HG03575 (cell line): Measurements from ENCODE around the gene ARIH2.
A peak's percentile ranks its signal among the peaks of the same experiment; 100 is the strongest.
"Not testable (repeated sequence)": the region's sequence is repeated elsewhere in the genome, so short reads cannot be mapped to it uniquely, and the experiment has no call there.

Experiments
- ATAC-seq: cut with Tn5 transposase; IDR thresholded peaks from one replicate; pipeline ENCODE4 v1.9.1; 2021; ENCODE audit not compliant: unreplicated experiment, insufficient number of reproducible peaks, low FRiP score; ENCODE audit errors: extremely low read depth

Gene ARIH2

GRCh38 chr3:48918388-48919214 lies at the start of gene ARIH2:
Gene ARIH2 (plus strand): TSS chr3:48918842. CDS start chr3:48927559, 8,717 bp downstream.
- ATAC-seq, result peak; percentile 37

- ATAC-seq, result no peak
Observed at GRCh38 chr3:48877671-48878070, 41.0 kb upstream of the ARIH2 start.

DNA sequence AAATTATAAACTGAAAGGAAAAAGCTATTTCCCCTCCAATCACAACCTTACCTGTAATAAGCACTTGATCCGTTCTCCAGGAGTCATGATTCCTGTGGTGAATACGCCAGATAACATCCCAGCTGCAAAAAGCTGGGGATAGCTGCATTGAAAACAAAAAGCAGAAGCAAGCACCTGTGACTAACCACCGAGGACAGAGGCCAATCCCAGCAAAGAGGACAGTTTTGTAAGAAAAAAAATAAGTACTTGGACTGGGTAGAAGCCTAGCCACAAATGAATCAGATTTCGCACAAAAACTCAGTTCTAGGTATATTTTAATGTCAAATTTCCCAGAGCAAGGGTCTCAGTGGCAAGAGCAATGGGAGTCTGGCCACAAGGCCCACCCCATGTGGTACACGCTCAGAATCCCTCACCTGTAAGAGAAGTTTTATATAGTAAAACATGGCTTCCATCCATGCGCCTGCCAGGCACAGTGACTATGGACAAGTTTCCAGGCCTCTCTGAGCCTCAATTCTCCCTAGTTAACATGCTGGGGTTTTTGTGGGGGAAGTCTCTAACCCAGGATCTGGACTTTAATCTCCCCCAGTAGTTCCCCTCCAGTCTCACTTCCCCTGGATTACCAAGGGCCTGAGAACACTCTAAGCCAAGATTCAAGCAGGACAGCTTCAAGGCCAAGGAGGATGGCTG lies 39.2 kb upstream of the ARIH2 start:
- ATAC-seq, result no peak

GRCh38 chr3:48879994-48880377 lies 38.7 kb upstream of the ARIH2 start:
- no peak for ATAC-seq

GRCh38 chr3:48881006-48881405 lies 37.6 kb upstream of the ARIH2 start:
- ATAC-seq, result no peak

- ATAC-seq, result no peak
Observed at GRCh38 chr3:48881652-48882114, 37.0 kb upstream of the ARIH2 start.

DNA sequence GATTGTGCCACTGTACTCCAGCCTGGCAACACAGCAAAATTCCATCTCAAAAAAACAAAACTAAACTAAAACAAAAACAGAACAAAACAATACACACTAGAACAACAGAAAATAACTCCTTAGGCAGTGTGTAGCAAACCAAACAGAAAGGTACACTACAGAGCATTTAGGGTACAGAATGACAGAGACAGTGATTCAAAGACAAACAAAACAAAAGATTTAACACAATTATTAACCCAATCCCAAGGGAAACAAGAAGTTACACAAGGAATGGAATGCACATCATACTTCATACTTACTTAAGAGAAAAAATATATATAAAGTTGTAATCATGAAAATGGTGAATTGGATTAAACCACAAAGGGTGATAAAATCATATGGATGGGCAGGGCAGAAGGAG lies 32.9 kb upstream of the ARIH2 start:
- ATAC-seq, result no peak

DNA sequence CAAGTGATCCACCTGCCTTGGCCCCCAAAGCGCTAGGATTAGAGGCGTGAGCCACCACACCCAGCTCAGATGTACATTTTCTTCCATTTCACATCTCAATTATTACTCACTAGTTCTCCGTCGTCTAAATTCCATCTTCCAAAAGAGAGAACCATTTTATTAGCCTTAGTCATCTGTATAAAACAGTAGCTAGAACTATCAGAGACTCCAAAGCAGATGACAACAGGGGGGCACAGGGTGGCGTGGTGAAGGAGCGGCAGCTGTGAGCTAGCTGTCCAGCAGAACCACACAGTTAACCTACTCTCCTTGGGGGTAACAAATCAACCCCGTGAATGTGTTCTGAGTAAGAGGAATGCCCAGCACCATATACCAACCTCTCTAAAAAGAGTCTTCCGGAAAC lies 27.0 kb upstream of the ARIH2 start:
- ATAC-seq, result no peak

- ATAC-seq, result no peak
Observed at GRCh38 chr3:48894516-48894915, 24.1 kb upstream of the ARIH2 start.

- no peak for ATAC-seq
Observed at GRCh38 chr3:48896936-48897335, 21.7 kb upstream of the ARIH2 start.

GRCh38 chr3:48897460-48898376 lies 20.9 kb upstream of the ARIH2 start:
- ATAC-seq, result no peak

GRCh38 chr3:48898383-48899234 lies 20.0 kb upstream of the ARIH2 start, which contains the start of gene SLC25A20:
Gene SLC25A20 (minus strand): TSS chr3:48898882. CDS start chr3:48898794, 88 bp downstream.
- ATAC-seq, result no peak

DNA sequence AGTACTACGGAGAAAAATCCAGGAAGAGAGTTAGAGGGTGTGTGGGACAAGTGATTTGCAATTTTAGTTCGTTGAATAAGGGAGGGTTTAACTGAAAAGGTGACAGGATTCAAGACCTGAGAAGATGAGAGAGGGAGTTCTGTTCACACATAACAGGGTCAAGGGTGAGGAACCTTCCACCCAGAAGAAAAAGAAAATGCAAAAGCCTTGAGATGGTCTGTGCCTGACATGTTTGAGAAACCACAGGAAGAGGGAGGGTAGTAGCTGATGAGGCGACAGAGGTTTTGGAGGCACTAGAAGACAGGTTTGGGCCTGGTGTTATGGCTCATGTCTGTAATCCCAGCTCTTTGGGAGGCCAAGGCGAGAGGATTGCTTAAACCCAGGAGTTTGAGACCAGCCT lies 19.4 kb upstream of the ARIH2 start:
- ATAC-seq, result no peak

DNA sequence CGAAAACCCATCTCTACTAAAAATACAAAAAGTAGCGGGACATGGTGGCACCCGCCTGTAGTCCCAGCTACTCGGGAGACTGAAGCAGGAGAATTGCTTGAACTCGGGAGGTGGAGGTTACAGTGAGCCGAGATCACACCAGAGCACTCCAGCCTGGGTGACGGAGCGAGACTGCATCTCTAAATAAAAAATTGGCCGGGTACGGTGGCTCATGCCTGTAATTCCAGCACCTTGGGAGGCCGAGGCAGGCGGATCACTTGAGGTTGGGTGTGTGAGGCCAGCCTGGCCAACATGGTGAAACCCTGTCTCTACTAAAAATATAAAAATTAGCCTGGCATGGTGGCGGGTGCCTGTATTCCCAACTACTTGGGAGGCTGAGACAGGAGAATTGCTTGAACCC lies 11.6 kb upstream of the ARIH2 start:
- ATAC-seq, result not testable (repeated sequence)

- ATAC-seq, result no peak
Observed at GRCh38 chr3:48915296-48915695, 3.3 kb upstream of the ARIH2 start.

DNA sequence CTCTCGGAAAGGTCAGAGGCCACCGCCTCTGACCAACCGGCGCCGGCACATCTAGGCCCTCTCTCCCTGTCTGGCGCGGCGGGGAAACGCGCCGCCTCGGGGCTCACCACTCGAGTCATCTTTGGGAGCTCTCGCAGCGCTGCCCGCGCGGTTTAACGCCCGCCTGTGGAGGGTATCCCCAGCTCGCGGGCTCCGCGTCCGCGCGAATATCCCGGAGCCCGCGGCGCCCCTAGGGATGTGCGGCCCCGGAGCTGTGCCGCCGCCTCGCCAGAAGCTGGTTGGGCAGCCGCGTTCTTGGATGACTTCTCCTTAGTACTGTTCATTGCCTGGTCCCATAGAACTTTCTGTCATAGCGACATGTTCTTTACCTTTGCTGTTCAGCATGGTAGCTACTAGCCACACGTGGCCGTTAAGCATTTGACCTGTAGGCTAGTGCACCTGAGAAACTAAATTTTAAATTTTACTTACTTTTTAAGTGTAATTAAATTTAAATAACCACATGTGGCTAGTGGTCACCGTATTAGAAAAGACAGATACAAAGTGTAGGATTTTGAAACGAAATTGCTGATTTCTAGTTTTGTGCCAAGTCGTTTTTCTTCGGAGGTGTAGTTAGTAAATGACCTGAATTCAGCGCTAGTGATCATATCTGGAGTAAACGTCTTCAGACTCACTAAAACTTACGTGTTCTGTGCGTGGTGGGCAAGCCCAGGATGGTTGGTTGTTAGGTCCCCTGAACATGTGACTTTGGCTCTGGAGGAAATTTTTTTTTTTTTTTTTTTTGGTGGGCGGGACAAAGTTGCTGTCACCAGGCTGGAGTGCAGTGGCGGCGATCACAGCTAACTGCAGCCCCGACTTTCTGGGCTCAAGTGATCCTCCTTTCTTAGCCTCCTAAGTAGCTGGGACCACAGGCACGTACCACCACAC lies 835 bp downstream of the ARIH2 start:
- peak; percentile 24 for ATAC-seq
